ENCODE measurements around the gene CACNA2D4. TPM values are rescaled to one million over a fixed set of nuclear protein-coding genes. Genes with fewer than 3 reads are reported as not detected.

Gene CACNA2D4
- total and polyA plus RNA-seq, 2 donors, result 1.1 to 4.5 TPM

Other genes with a start within 250 kb of the CACNA2D4 start
- 50.5 TPM for gene ADIPOR2, start 227.6 kb downstream of the CACNA2D4 start, total RNA-seq
- 38.1 TPM for gene ADIPOR2, start 227.6 kb downstream of the CACNA2D4 start, polyA plus RNA-seq
- gene LRTM2, start 98.1 kb downstream of the CACNA2D4 start, total RNA-seq, result not detected
- gene LRTM2, start 98.1 kb downstream of the CACNA2D4 start, polyA plus RNA-seq, result not detected
- 16.7 TPM for gene DCP1B, start 85.8 kb upstream of the CACNA2D4 start, total RNA-seq
- 24.4 TPM for gene DCP1B, start 85.8 kb upstream of the CACNA2D4 start, polyA plus RNA-seq
- 25.7 TPM for gene CACNA1C, start 134.3 kb upstream of the CACNA2D4 start, total RNA-seq
- 34.5 TPM for gene CACNA1C, start 134.3 kb upstream of the CACNA2D4 start, polyA plus RNA-seq